ENCODE measurements around the gene FBXL17. TPM values are rescaled to one million over a fixed set of nuclear protein-coding genes. Genes with fewer than 3 reads are reported as not detected.

Gene FBXL17
- polyA plus RNA-seq, 3 donors from 2014 or later: 2.8 to 8.5 (median 5.6) TPM

- Mint-ChIP-seq H3K36me3 (peaks cover 5 to 8% (median 8%) of the 10 kb centered on the region in 3 donors), H3K4me3 (no peak overlapping the region), H3K4me1 (peaks cover 6 to 10% of the 10 kb centered on the region in 2 donors), H3K9me3 (no peaks in the 10 kb centered on the region), H3K27ac (no peak overlapping the region), H3K27me3 (ENCODE audit: low read depth in 3 of 3) (peaks cover 0 to 2% (median 0%) of the 10 kb centered on the region in 3 donors)
- DNase-seq: no peak
Measured at GRCh38 chr5:107857785-107858184, 524.1 kb downstream of the FBXL17 start.

GRCh38 chr5:107855171-107855570, 526.7 kb downstream of the FBXL17 start:
- no peak overlapping the region for H3K4me3 Mint-ChIP-seq
- H3K4me1 Mint-ChIP-seq: peaks cover 3 to 4% of the 10 kb centered on the region in 2 donors
- peaks cover 0 to 2% (median 0%) of the 10 kb centered on the region in 3 donors for H3K27me3 Mint-ChIP-seq (ENCODE audit: low read depth in 3 of 3)
- H3K27ac Mint-ChIP-seq: no peak overlapping the region
- no peaks in the 10 kb centered on the region for H3K9me3 Mint-ChIP-seq
- H3K36me3 Mint-ChIP-seq: no peaks in the 10 kb centered on the region
- no peak for DNase-seq

GRCh38 chr5:107853696-107854095, 528.2 kb downstream of the FBXL17 start:
- H3K4me3 Mint-ChIP-seq: no peak overlapping the region
- H3K9me3 Mint-ChIP-seq: no peaks in the 10 kb centered on the region
- H3K27me3 Mint-ChIP-seq (ENCODE audit: low read depth in 3 of 3): peaks cover 0 to 2% (median 0%) of the 10 kb centered on the region in 3 donors
- no peaks in the 10 kb centered on the region for H3K36me3 Mint-ChIP-seq
- H3K27ac Mint-ChIP-seq: no peak overlapping the region
- H3K4me1 Mint-ChIP-seq: no peaks in the 10 kb centered on the region
- DNase-seq: no peak

- no peak overlapping the region for H3K27ac Mint-ChIP-seq
- H3K4me3 Mint-ChIP-seq: no peak overlapping the region
- no peaks in the 10 kb centered on the region for H3K9me3 Mint-ChIP-seq
- H3K36me3 Mint-ChIP-seq: no peaks in the 10 kb centered on the region
- DNase-seq: no peak
- peaks cover 0 to 2% (median 0%) of the 10 kb centered on the region in 3 donors for H3K27me3 Mint-ChIP-seq (ENCODE audit: low read depth in 3 of 3)
- H3K4me1 Mint-ChIP-seq: no peaks in the 10 kb centered on the region
Measured at GRCh38 chr5:107853031-107853430, 528.9 kb downstream of the FBXL17 start.

- no peak for DNase-seq
Measured at GRCh38 chr5:107849118-107849517, 532.8 kb downstream of the FBXL17 start.

GRCh38 chr5:107840592-107840991, 541.3 kb downstream of the FBXL17 start:
- H3K4me3 Mint-ChIP-seq: no peak overlapping the region
- no peak for DNase-seq
- H3K27me3 Mint-ChIP-seq (ENCODE audit: low read depth in 3 of 3): peaks cover 0 to 3% (median 3%) of the 10 kb centered on the region in 3 donors
- H3K36me3 Mint-ChIP-seq: no peaks in the 10 kb centered on the region
- H3K27ac Mint-ChIP-seq: no peak overlapping the region
- H3K4me1 Mint-ChIP-seq: no peaks in the 10 kb centered on the region
- H3K9me3 Mint-ChIP-seq: peaks cover 0 to 4% (median 0%) of the 10 kb centered on the region in 6 donors

More at GRCh38 chr5:107849118-107849517, 532.8 kb downstream of the FBXL17 start:
- no peak overlapping the region for H3K27ac Mint-ChIP-seq
- peaks cover 0 to 9% (median 2%) of the 10 kb centered on the region in 6 donors for H3K9me3 Mint-ChIP-seq
- peaks cover 0 to 6% (median 1%) of the 10 kb centered on the region in 3 donors for H3K27me3 Mint-ChIP-seq (ENCODE audit: low read depth in 3 of 3)
- H3K4me1 Mint-ChIP-seq: no peaks in the 10 kb centered on the region
- no peak overlapping the region for H3K4me3 Mint-ChIP-seq
- peaks cover 0 to 8% (median 5%) of the 10 kb centered on the region in 3 donors for H3K36me3 Mint-ChIP-seq

GRCh38 chr5:107840161-107840560, 541.7 kb downstream of the FBXL17 start:
- Mint-ChIP-seq H3K27ac (no peak overlapping the region), H3K4me1 (no peaks in the 10 kb centered on the region), H3K9me3 (peaks cover 0 to 5% (median 0%) of the 10 kb centered on the region in 6 donors), H3K27me3 (ENCODE audit: low read depth in 3 of 3) (peaks cover 0 to 3% (median 3%) of the 10 kb centered on the region in 3 donors), H3K4me3 (no peak overlapping the region), H3K36me3 (no peaks in the 10 kb centered on the region)
- no peak for DNase-seq

- Mint-ChIP-seq H3K27ac (no peak overlapping the region), H3K4me1 (no peaks in the 10 kb centered on the region), H3K36me3 (no peaks in the 10 kb centered on the region), H3K9me3 (peaks cover 0 to 2% (median 0%) of the 10 kb centered on the region in 6 donors), H3K4me3 (no peak overlapping the region), H3K27me3 (ENCODE audit: low read depth in 3 of 3) (peaks cover 0 to 3% (median 2%) of the 10 kb centered on the region in 3 donors)
- no peak for DNase-seq
Measured at GRCh38 chr5:107835096-107835495, 546.8 kb downstream of the FBXL17 start.

- Mint-ChIP-seq H3K36me3 (no peaks in the 10 kb centered on the region), H3K9me3 (peaks cover 0 to 2% (median 0%) of the 10 kb centered on the region in 6 donors), H3K4me1 (no peaks in the 10 kb centered on the region), H3K27me3 (ENCODE audit: low read depth in 3 of 3) (peaks cover 0 to 3% (median 3%) of the 10 kb centered on the region in 3 donors), H3K4me3 (no peak overlapping the region), H3K27ac (no peak overlapping the region)
- no peak for DNase-seq
Measured at GRCh38 chr5:107832746-107833145, 549.2 kb downstream of the FBXL17 start.

- no peak for DNase-seq
- Mint-ChIP-seq H3K4me3 (no peak overlapping the region), H3K36me3 (no peaks in the 10 kb centered on the region), H3K9me3 (peaks cover 0 to 2% (median 0%) of the 10 kb centered on the region in 6 donors), H3K27me3 (ENCODE audit: low read depth in 3 of 3) (peaks cover 2 to 6% (median 3%) of the 10 kb centered on the region in 3 donors), H3K4me1 (no peaks in the 10 kb centered on the region), H3K27ac (no peak overlapping the region)
Measured at GRCh38 chr5:107831612-107832395, 550.1 kb downstream of the FBXL17 start.

- H3K27me3 Mint-ChIP-seq (ENCODE audit: low read depth in 3 of 3): peaks cover 2 to 10% (median 3%) of the 10 kb centered on the region in 3 donors
- no peaks in the 10 kb centered on the region for H3K4me1 Mint-ChIP-seq
- DNase-seq: no peak
- H3K9me3 Mint-ChIP-seq: peaks cover 0 to 2% (median 0%) of the 10 kb centered on the region in 6 donors
- H3K4me3 Mint-ChIP-seq: no peak overlapping the region
- no peak overlapping the region for H3K27ac Mint-ChIP-seq
- H3K36me3 Mint-ChIP-seq: no peaks in the 10 kb centered on the region
Measured at GRCh38 chr5:107830750-107831149, 551.1 kb downstream of the FBXL17 start.

GRCh38 chr5:107826311-107827000, 555.4 kb downstream of the FBXL17 start:
- no peak overlapping the region for H3K27ac Mint-ChIP-seq

GRCh38 chr5:107824821-107825220, 557.1 kb downstream of the FBXL17 start:
- no peak for DNase-seq
- Mint-ChIP-seq H3K36me3 (no peaks in the 10 kb centered on the region), H3K27ac (no peak overlapping the region), H3K4me1 (no peaks in the 10 kb centered on the region), H3K27me3 (ENCODE audit: low read depth in 3 of 3) (peaks cover 2 to 13% (median 3%) of the 10 kb centered on the region in 3 donors), H3K9me3 (peaks cover 0 to 3% (median 0%) of the 10 kb centered on the region in 6 donors), H3K4me3 (no peak overlapping the region)

More at GRCh38 chr5:107826311-107827000, 555.4 kb downstream of the FBXL17 start:
- Mint-ChIP-seq H3K36me3 (no peaks in the 10 kb centered on the region), H3K4me1 (no peaks in the 10 kb centered on the region), H3K4me3 (no peak overlapping the region), H3K9me3 (peaks cover 0 to 3% (median 0%) of the 10 kb centered on the region in 6 donors), H3K27me3 (ENCODE audit: low read depth in 3 of 3) (peaks cover 2 to 13% (median 4%) of the 10 kb centered on the region in 3 donors)
- DNase-seq: no peak

- Mint-ChIP-seq H3K9me3 (peaks cover 0 to 3% (median 0%) of the 10 kb centered on the region in 6 donors), H3K36me3 (peaks cover 0 to 5% (median 0%) of the 10 kb centered on the region in 3 donors), H3K4me3 (no peak overlapping the region), H3K27ac (no peak overlapping the region), H3K4me1 (no peaks in the 10 kb centered on the region), H3K27me3 (ENCODE audit: low read depth in 3 of 3) (peaks cover 1 to 6% (median 5%) of the 10 kb centered on the region in 3 donors)
- DNase-seq: no peak
Measured at GRCh38 chr5:107821288-107821687, 560.6 kb downstream of the FBXL17 start.

All from immature natural killer cell (primary cell).